Right renal pelvis (tissue), 4 donors: Measurements from ENCODE around the gene PREB. TPM values are rescaled to one million over a fixed set of nuclear protein-coding genes. Genes with fewer than 3 reads are reported as not detected.

ENCODE experiments used
- DNase-seq, 4 donors: peaks; one replicate each; pipeline ENCODE4 v3.0.0-alpha.2; 2013; ENCODE audit warnings: low read depth in 4 of 4, low spot score in 3 of 4, missing footprints in 1 of 4
- polyA plus RNA-seq, 4 donors: library from polyadenylated mRNA; unstranded; fragments of 120-200 nt; gene quantifications; one replicate each; pipeline ENCODE4 v1.2.1, GENCODE V29; 2013; ENCODE audit not compliant: insufficient read length in 4 of 4

The PREB gene
- polyA plus RNA-seq, 4 donors: 46.4 to 56.9 (median 51.4) TPM

- no peak for DNase-seq
Measured at GRCh38 chr2:27083410-27084296, 50.8 kb downstream of the PREB start.

GRCh38 chr2:27082773-27083409 lies 51.5 kb downstream of the PREB start:
- DNase-seq: no peak

GRCh38 chr2:27081984-27082772 lies 52.3 kb downstream of the PREB start:
- DNase-seq: no peak

Other genes with a start within 250 kb of the PREB start
- 10 to 100 TPM; 13.8 to 16.8 (median 14.4) TPM for gene MAPRE3, start 164.0 kb downstream of the PREB start, polyA plus RNA-seq
- 10 to 100 TPM; 56.9 to 71.4 (median 62.4) TPM for gene TMEM214, start 101.7 kb downstream of the PREB start, polyA plus RNA-seq
- gene AGBL5, start 83.0 kb downstream of the PREB start, polyA plus RNA-seq: 10 to 100 TPM; 62.1 to 65.4 (median 63.9) TPM
- 100 to 1,000 TPM; 242 to 277 (median 260) TPM for gene OST4, start 63.0 kb downstream of the PREB start, polyA plus RNA-seq
- gene EMILIN1, start 56.0 kb downstream of the PREB start, polyA plus RNA-seq: 100 to 1,000 TPM in 1 of 4 donors, 10 to 100 TPM in 3; 61.5 to 121 (median 86.3) TPM
- gene KHK, start 47.9 kb downstream of the PREB start, polyA plus RNA-seq: 10 to 100 TPM; 43.9 to 59.9 (median 51.2) TPM
- 1 to 10 TPM; 4.6 to 7.5 (median 6.1) TPM for gene CGREF1, start 15.5 kb downstream of the PREB start, polyA plus RNA-seq
- 1 to 10 TPM; 1.2 to 2.1 (median 1.3) TPM for gene ABHD1, start 10.8 kb downstream of the PREB start, polyA plus RNA-seq
- under 1 TPM in 1 of 4 donors, not detected in 3; 0.04 TPM for gene PRR30, start 4.8 kb upstream of the PREB start, polyA plus RNA-seq
- under 1 TPM; 0.46 to 0.79 (median 0.59) TPM for gene TCF23, start 14.4 kb upstream of the PREB start, polyA plus RNA-seq
- 100 to 1,000 TPM; 157 to 190 (median 171) TPM for gene ATRAID, start 77.4 kb upstream of the PREB start, polyA plus RNA-seq
- gene SLC5A6, start 77.6 kb upstream of the PREB start, polyA plus RNA-seq: 10 to 100 TPM; 31.5 to 39.6 (median 37.7) TPM
- gene CAD, start 82.7 kb upstream of the PREB start, polyA plus RNA-seq: 10 to 100 TPM; 36.0 to 47.7 (median 42.1) TPM
- gene SLC30A3, start 128.4 kb upstream of the PREB start, polyA plus RNA-seq: 1 to 10 TPM; 5.1 to 7.8 (median 7.6) TPM
- gene DNAJC5G, start 140.8 kb upstream of the PREB start, polyA plus RNA-seq: 1 to 10 TPM in 2 of 4 donors, under 1 TPM in 2; 0.55 to 1.1 (median 0.88) TPM
- gene TRIM54, start 147.8 kb upstream of the PREB start, polyA plus RNA-seq: 1 to 10 TPM; 3.5 to 6.3 (median 4.6) TPM
- gene UCN, start 173.8 kb upstream of the PREB start, polyA plus RNA-seq: 1 to 10 TPM in 2 of 4 donors, under 1 TPM in 2; 0.39 to 1.1 (median 0.80) TPM
- gene MPV17, start 188.5 kb upstream of the PREB start, polyA plus RNA-seq: 10 to 100 TPM; 76.0 to 86.2 (median 78.0) TPM
- gene GTF3C2, start 222.1 kb upstream of the PREB start, polyA plus RNA-seq: 10 to 100 TPM; 62.8 to 77.1 (median 72.7) TPM
- gene EIF2B4, start 235.7 kb upstream of the PREB start, polyA plus RNA-seq: 10 to 100 TPM; 48.2 to 54.5 (median 52.9) TPM
- gene SNX17, start 236.0 kb upstream of the PREB start, polyA plus RNA-seq: 100 to 1,000 TPM; 102 to 128 (median 108) TPM
- gene ZNF513, start 246.1 kb upstream of the PREB start, polyA plus RNA-seq: 10 to 100 TPM; 16.7 to 25.9 (median 18.4) TPM